H1 (cell line): ENCODE measurements around the gene OTUD5. TPM values are rescaled to one million over a fixed set of nuclear protein-coding genes. Genes with fewer than 3 reads are reported as not detected.
A peak's percentile ranks its signal among the peaks of the same experiment; 100 is the strongest.

Source experiments
- CTCF ChIA-PET: fragments of 300-600 bp; sonication (Branson Sonifier 250); formaldehyde crosslinking; loops from one replicate; lab custom pipeline; 2021; ENCODE audit not compliant: partially characterized antibody; lab: Charles Lee
- POLR2A ChIA-PET: fragments of 300-600 bp; sonication (Branson Sonifier 250); formaldehyde crosslinking; loops from one replicate; lab custom pipeline; 2021; ENCODE audit warnings: inconsistent platforms; ENCODE audit not compliant: partially characterized antibody; lab: Charles Lee
- DNase-seq, 2 experiments: peaks; one replicate each; pipeline versions ENCODE4 v3.0.0 to v3.0.0-alpha.2; 2010 to 2022; ENCODE audit warnings: low spot score in 2 of 2, low read depth in 1 of 2, mixed read lengths in 1 of 2
- FAIRE-seq: peaks from 2 replicates; lab custom pipeline; 2011; peaks lifted over from hg19 to GRCh38; lab: Jason Lieb, UNC
- H2AFZ ChIP-seq: 2 replicates; pipeline ENCODE4 v1.8.1; 2012; ENCODE audit warnings: low read length, inconsistent platforms
- H2AK5ac ChIP-seq: 2 replicates; pipeline ENCODE4 v1.6.1; 2013; ENCODE audit warnings: low read depth, low read length
- H2BK120ac ChIP-seq: replicated peaks from 2 replicates; pipeline ENCODE3; 2013; ENCODE audit warnings: low read depth, low read length, inconsistent platforms
- H2BK12ac ChIP-seq: 2 replicates; pipeline ENCODE4 v1.6.1; 2013; ENCODE audit warnings: low read depth, low read length
- H2BK15ac ChIP-seq: 2 replicates; pipeline ENCODE4 v1.6.1; 2013; ENCODE audit warnings: low read length
- H2BK20ac ChIP-seq: 2 replicates; pipeline ENCODE4 v1.6.1; 2013; ENCODE audit warnings: low read length
- H2BK5ac ChIP-seq: 2 replicates; pipeline ENCODE4 v1.6.1; 2013; ENCODE audit warnings: low read depth, low read length
- H3K14ac ChIP-seq: 2 replicates; pipeline ENCODE4 v1.6.1; 2013; ENCODE audit warnings: inconsistent platforms; ENCODE audit not compliant: insufficient read length
- H3K18ac ChIP-seq: 2 replicates; pipeline ENCODE4 v1.6.1; 2013; ENCODE audit warnings: low read length; ENCODE audit errors: extremely low read depth
- H3K23ac ChIP-seq: 2 replicates; pipeline ENCODE4 v1.6.1; 2013; ENCODE audit warnings: inconsistent platforms; ENCODE audit not compliant: insufficient read length
- H3K23me2 ChIP-seq: 2 replicates; pipeline ENCODE4 v1.6.1; 2013; ENCODE audit warnings: low read depth, low read length
- H3K27ac ChIP-seq: 2 replicates; pipeline ENCODE4 v1.6.1; 2011; ENCODE audit warnings: low read depth, low read length, inconsistent platforms
- H3K27me3 ChIP-seq, 4 experiments: replicated peaks in 1 of 4; 1 replicate in 1 of 4; 2 replicates in 3 of 4; pipeline versions ENCODE4 v1.6.1 to v1.8.1; 2011 to 2013; ENCODE audit warnings: low read length in 3 of 4, mild to moderate bottlenecking in 3 of 4, inconsistent platforms in 2 of 4, mixed read lengths in 2 of 4, moderate library complexity in 1 of 4; ENCODE audit not compliant: control insufficient read depth in 3 of 4, insufficient read depth in 3 of 4; ENCODE audit errors: extremely low read depth in 1 of 4
- H3K36me3 ChIP-seq, 4 experiments: 2 replicates each; pipeline versions ENCODE4 v1.6.1 to v1.8.1; 2011 to 2013; ENCODE audit warnings: mild to moderate bottlenecking in 4 of 4, low read length in 3 of 4, moderate library complexity in 2 of 4, control low read depth in 1 of 4, inconsistent platforms in 1 of 4; ENCODE audit not compliant: insufficient read depth in 4 of 4, control insufficient read depth in 2 of 4
- H3K4ac ChIP-seq: replicated peaks from 2 replicates; pipeline ENCODE3; 2013; ENCODE audit warnings: low read length, low read depth, mixed read lengths, inconsistent platforms; ENCODE audit not compliant: insufficient read length
- H3K4me1 ChIP-seq, 4 experiments: replicated peaks in 1 of 4; 1 replicate in 1 of 4; 2 replicates in 3 of 4; pipeline versions ENCODE4 v1.6.1 to v1.8.1; 2011 to 2013; ENCODE audit warnings: low read length in 3 of 4, inconsistent platforms in 2 of 4, mixed read lengths in 1 of 4; ENCODE audit not compliant: insufficient read depth in 4 of 4, control insufficient read depth in 3 of 4
- H3K4me2 ChIP-seq, 2 experiments: 2 replicates each; pipeline versions ENCODE4 v1.6.1 to v1.8.1; 2011 to 2013; ENCODE audit warnings: low read depth in 2 of 2, low read length in 2 of 2, control low read depth in 1 of 2, inconsistent platforms in 1 of 2, mild to moderate bottlenecking in 1 of 2; ENCODE audit not compliant: insufficient read depth in 1 of 2
- H3K4me3 ChIP-seq, 4 experiments: fragments of 200-600, 300-600 bp in 1 of 4; sonication (generic), shearing (Covaris generic), sonication (Bioruptor Twin) in 1 of 4; 2 replicates each; pipeline versions ENCODE4 v1.5.1 to v1.8.1; 2011 to 2016; ENCODE audit warnings: low read length in 4 of 4, low read depth in 3 of 4, control low read depth in 2 of 4, inconsistent platforms in 2 of 4, mild to moderate bottlenecking in 2 of 4, mixed read lengths in 1 of 4, moderate library complexity in 1 of 4; ENCODE audit not compliant: insufficient read depth in 2 of 4; ENCODE audit errors: extremely low read depth in 1 of 4
- H3K56ac ChIP-seq: replicated peaks from 2 replicates; pipeline ENCODE3; 2013; ENCODE audit warnings: low read depth, mild to moderate bottlenecking, mixed read lengths, low read length, inconsistent platforms; ENCODE audit not compliant: insufficient read length
- H3K79me1 ChIP-seq: 2 replicates; pipeline ENCODE4 v1.6.1; 2013; ENCODE audit warnings: low read depth, low read length, control low read depth
- H3K79me2 ChIP-seq, 2 experiments: 2 replicates each; pipeline versions ENCODE4 v1.6.1 to v1.8.1; 2012 to 2013; ENCODE audit warnings: low read length in 2 of 2, mild to moderate bottlenecking in 2 of 2, inconsistent platforms in 1 of 2; ENCODE audit not compliant: insufficient read depth in 2 of 2, control insufficient read depth in 1 of 2
- H3K9ac ChIP-seq, 4 experiments: replicated peaks in 1 of 4; 1 replicate in 1 of 4; 2 replicates in 3 of 4; pipeline versions ENCODE4 v1.6.1 to v1.8.1; 2011 to 2013; ENCODE audit warnings: low read depth in 3 of 4, low read length in 3 of 4, control low read depth in 2 of 4, mild to moderate bottlenecking in 2 of 4, moderate library complexity in 2 of 4, inconsistent platforms in 1 of 4; ENCODE audit errors: extremely low read depth in 1 of 4
- H3K9me3 ChIP-seq, 2 experiments: 2 replicates each; pipeline versions ENCODE4 v1.6.1 to v1.8.1; 2012 to 2013; ENCODE audit warnings: mild to moderate bottlenecking in 2 of 2, moderate library complexity in 2 of 2, control low read depth in 1 of 2, inconsistent platforms in 1 of 2, low read depth in 1 of 2, low read length in 1 of 2, mixed read lengths in 1 of 2; ENCODE audit not compliant: insufficient read depth in 2 of 2
- H4K20me1 ChIP-seq, 2 experiments: replicated peaks in 1 of 2; 2 replicates each; pipeline versions ENCODE3 to v1.8.1; 2011 to 2013; ENCODE audit warnings: inconsistent platforms in 2 of 2, low read length in 2 of 2, mild to moderate bottlenecking in 1 of 2; ENCODE audit not compliant: insufficient read depth in 2 of 2, control insufficient read depth in 1 of 2
- H4K5ac ChIP-seq: 2 replicates; pipeline ENCODE4 v1.6.1; 2013; ENCODE audit warnings: low read length, low read depth, mixed read lengths, inconsistent platforms; ENCODE audit not compliant: insufficient read length
- H4K8ac ChIP-seq: 2 replicates; pipeline ENCODE4 v1.8.0; 2013; ENCODE audit warnings: mild to moderate bottlenecking, moderate library complexity, low read length, inconsistent platforms; ENCODE audit not compliant: insufficient read depth; ENCODE audit errors: extremely low read depth
- H4K91ac ChIP-seq: replicated peaks from 2 replicates; pipeline ENCODE3; 2013; ENCODE audit warnings: low read length, mixed read lengths, inconsistent platforms; ENCODE audit not compliant: insufficient read length
- CTBP2 ChIP-seq: IDR thresholded peaks from 2 replicates; pipeline ENCODE4 v1.7.0; 2011; ENCODE audit warnings: borderline replicate concordance, mild to moderate bottlenecking, moderate library complexity, mixed read lengths, low read length; ENCODE audit not compliant: insufficient read depth, insufficient read length
- CTCF ChIP-seq, 3 experiments: IDR thresholded peaks; 1 replicate in 2 of 3; 2 replicates in 1 of 3; pipeline versions ENCODE4 v1.5.1 to v1.6.1; 2011; ENCODE audit warnings: low read length in 3 of 3, mild to moderate bottlenecking in 3 of 3, inconsistent platforms in 2 of 3, low read depth in 1 of 3, moderate library complexity in 1 of 3; ENCODE audit not compliant: insufficient read depth in 1 of 3; ENCODE audit errors: control extremely low read depth in 1 of 3
- EP300 ChIP-seq, 2 experiments: IDR thresholded peaks; 1 replicate in 1 of 2; 2 replicates in 1 of 2; pipeline ENCODE4 v1.6.1; 2011 to 2012; ENCODE audit warnings: low read depth in 2 of 2, low read length in 2 of 2, mild to moderate bottlenecking in 2 of 2, borderline replicate concordance in 1 of 2, inconsistent platforms in 1 of 2, moderate library complexity in 1 of 2
- GABPA ChIP-seq: IDR thresholded peaks from 2 replicates; pipeline ENCODE4 v1.6.1; 2011; ENCODE audit warnings: mild to moderate bottlenecking, low read length, moderate library complexity, borderline replicate concordance; ENCODE audit not compliant: insufficient read depth
- RAD21 ChIP-seq, 2 experiments: IDR thresholded peaks in 1 of 2; conservative IDR thresholded peaks in 1 of 2; 2 replicates each; pipeline ENCODE4 v1.6.1; 2011; ENCODE audit warnings: low read depth in 2 of 2, low read length in 2 of 2, improper control_type of control experiment in 1 of 2, inconsistent platforms in 1 of 2, mild to moderate bottlenecking in 1 of 2, moderate library complexity in 1 of 2
- RFX5 ChIP-seq: IDR thresholded peaks from 2 replicates; pipeline ENCODE4 v1.6.1; 2011; ENCODE audit warnings: low read depth, low read length, improper control_type of control experiment, borderline replicate concordance
- TCF12 ChIP-seq: IDR thresholded peaks from 2 replicates; pipeline ENCODE4 v1.6.1; 2011; ENCODE audit warnings: low read depth, mild to moderate bottlenecking, low read length
- WGBS, 2 experiments: shearing (Covaris generic) in 1 of 2; methylation state at CpG; one replicate each; pipeline versions ENCODE4 v1.1.6 to v1.1.7; 2013 to 2015; ENCODE audit warnings: low lambda C conversion rate in 2 of 2, mixed read lengths in 2 of 2, inconsistent platforms in 1 of 2, low coverage in 1 of 2, missing lambda C conversion rate in 1 of 2; ENCODE audit not compliant: insufficient replicate concordance in 2 of 2, insufficient coverage in 1 of 2, insufficient read length in 1 of 2; ENCODE audit errors: extremely low coverage in 1 of 2, missing lambda C conversion rate in 1 of 2; 5-methylcytosine and 5-hydroxymethylcytosine counted together
- polyA plus RNA-seq, 7 experiments: library from polyadenylated mRNA; depleted of rRNA in 3 of 7; stranded (reverse) in 5 of 7; unstranded in 2 of 7; fragments of >200 nt in 5 of 7; fragments of 200-250 nt in 2 of 7; gene quantifications; 1 replicate in 5 of 7; 2 replicates in 1 of 7; 4 replicates in 1 of 7; pipeline versions ENCODE4 v1.2.1 to v1.2.3, GENCODE V29; 2011 to 2013; ENCODE audit warnings: missing spikeins in 2 of 7, mixed read lengths in 2 of 7
- total RNA-seq: library from RNA; stranded (reverse); fragmentation: NEBNext Ultra II Directional; extraction: Animal tissue kit (Norgen Biotek cat#: 25700); gene quantifications from 2 replicates; pipeline ENCODE4 v1.2.1, GENCODE V29; 2021

Gene OTUD5
- total and polyA plus RNA-seq, 2 of the 8 experiments (the other 6 are each of a cell fraction or from before 2014, with no cell fraction given) = 46.3 to 53.5 TPM

- H3K56ac ChIP-seq = no peak overlapping the region
- ChIA-PET POLR2A (interaction anchor here (1.0 to 1.7 kb wide), 8 partner anchors 12 to 36 kb away, joined by 3 to 15 read pairs (median 4); partner anchors contain the start of genes OTUD5 and SLC35A2), CTCF (interaction anchor here (0.6 to 1.9 kb wide), 12 partner anchors 8 to 339 kb away, joined by 3 to 12 read pairs (median 3); no protein-coding TSS in a partner anchor)
- H3K4me3 ChIP-seq = no peak overlapping the region
- no peak overlapping the region for H3K4ac ChIP-seq
- 69% methylated on average over 7 of the region's 8 CpGs; no CpG with 5 or more reads in 1 of the 2 experiments for WGBS, 2 experiments
- H3K4me2 ChIP-seq = no peak overlapping the region
- H3K18ac ChIP-seq = no peak overlapping the region
- H2AK5ac ChIP-seq = no peak overlapping the region
- H3K27me3 ChIP-seq = no peaks in the 10 kb centered on the region
- no peak overlapping the region for H2BK12ac ChIP-seq
- no peak overlapping the region for H2BK20ac ChIP-seq
- 0 out of 7 replicates have a peak, but pooled peaks cover 0 to 2% (median 0%) of the 10 kb centered on the region in 4 experiments for H3K4me1 ChIP-seq
- no peak overlapping the region for H3K27ac ChIP-seq
- H3K79me1 ChIP-seq = no peaks in the 10 kb centered on the region
- no peak overlapping the region for H2BK5ac ChIP-seq
- no peaks in the 10 kb centered on the region for H3K9me3 ChIP-seq
- H4K91ac ChIP-seq = no peak overlapping the region
- no peak overlapping the region for H2BK120ac ChIP-seq
- no peaks in the 10 kb centered on the region; the same call in 1 of the 2 replicates for H3K23me2 ChIP-seq
- no peak overlapping the region for H2BK15ac ChIP-seq
- no peak overlapping the region for H3K9ac ChIP-seq
- H3K79me2 ChIP-seq = peaks cover 0 to 47% of the 10 kb centered on the region in 2 experiments; a peak in 2 of 4 replicates
- no peak overlapping the region for H4K8ac ChIP-seq
- H4K5ac ChIP-seq = no peak overlapping the region
- no peak overlapping the region for H2AFZ ChIP-seq
- H3K23ac ChIP-seq = no peak overlapping the region
- peaks cover 0 to 6% (median 0%) of the 10 kb centered on the region in 4 experiments; a peak in 3 of 8 replicates for H3K36me3 ChIP-seq
- peak in 1 of 2 experiments; percentile 47 for DNase-seq
- peaks cover 0 to 15% of the 10 kb centered on the region in 2 experiments for H4K20me1 ChIP-seq
- FAIRE-seq = peak; percentile 96
- H3K14ac ChIP-seq = no peak overlapping the region
- TF ChIP-seq EP300 (IDR thresholded peaks at IDR 0.05; ENCODE audit: borderline replicate concordance in 1 of 2, low read depth in 2 of 2, low read length in 2 of 2) (no peak), TCF12 (no peak), CTCF (IDR thresholded peaks at IDR 0.05; ENCODE audit: control extremely low read depth in 1 of 3, insufficient read depth in 1 of 3, low read depth in 1 of 3, low read length in 3 of 3) (peak; percentile 69 to 81 (median 78)), RFX5 (peak; percentile 58), RAD21 (IDR thresholded peaks at IDR 0.05 in 1 of 2, conservative IDR thresholded peaks at IDR 0.05 in 1 of 2; ENCODE audit: low read depth in 2 of 2, low read length in 2 of 2) (peak; percentile 69 to 81), CTBP2 (no peak), GABPA (no peak)
Measured at GRCh38 chrX:48945517-48946348, 11.7 kb downstream of the OTUD5 start.
